IMR-90 (cell line): ENCODE data around the gene TPD52L2. TPM values are rescaled to one million over a fixed set of nuclear protein-coding genes. Genes with fewer than 3 reads are reported as not detected.

Source experiments
- ATAC-seq: fragments of 200-7000 bp; cut with Tn5 transposase; 2 replicates; pipeline ENCODE4 v1.9.1; 2020; ENCODE audit warnings: low read depth, mild to moderate bottlenecking, moderate library complexity
- BruUV-seq: library from RNA; stranded (reverse); fragments of 400-500 nt; replicated peaks from 2 replicates; lab custom pipeline; 2021; lab: Mats Ljungman, UMichigan
- CTCF ChIA-PET: fragments of 300-600 bp; formaldehyde crosslinking; extraction: SDS; loops from one replicate; lab custom pipeline; 2021; ENCODE audit warnings: antibody characterized with exemption; lab: Yijun Ruan, JAX
- POLR2A ChIA-PET: fragments of 300-600 bp; sonication (Branson Sonifier 250); formaldehyde crosslinking; loops from one replicate; lab custom pipeline; 2022; ENCODE audit warnings: antibody characterized with exemption; ENCODE audit not compliant: unreplicated experiment; lab: Charles Lee
- DNase-seq: peaks from one replicate; pipeline ENCODE4 v3.0.0; 2013
- H2AFZ ChIP-seq: replicated peaks from 2 replicates; pipeline ENCODE3; 2013; ENCODE audit warnings: low read length, mild to moderate bottlenecking; ENCODE audit not compliant: poor library complexity
- H2AK5ac ChIP-seq: 2 replicates; pipeline ENCODE4 v1.6.1; 2013; ENCODE audit warnings: low read depth, low read length, inconsistent platforms
- H2AK9ac ChIP-seq: replicated peaks from 2 replicates; pipeline ENCODE3; 2013; ENCODE audit warnings: mild to moderate bottlenecking, low read depth, low read length, moderate library complexity; ENCODE audit not compliant: poor library complexity
- H2BK120ac ChIP-seq: 2 replicates; pipeline ENCODE4 v1.6.1; 2013; ENCODE audit warnings: low read depth, low read length, inconsistent platforms
- H2BK15ac ChIP-seq: 3 replicates; pipeline ENCODE4 v1.6.1; 2013; ENCODE audit warnings: low read depth, low read length, inconsistent platforms
- H2BK20ac ChIP-seq: 2 replicates; pipeline ENCODE4 v1.6.1; 2013; ENCODE audit warnings: low read depth, mild to moderate bottlenecking, inconsistent platforms, low read length, moderate library complexity
- H2BK5ac ChIP-seq: 2 replicates; pipeline ENCODE4 v1.6.1; 2013; ENCODE audit warnings: mild to moderate bottlenecking, low read depth, low read length, inconsistent platforms; ENCODE audit not compliant: poor library complexity, severe bottlenecking
- H3K14ac ChIP-seq: replicated peaks from 2 replicates; pipeline ENCODE4 v1.6.1; 2013; ENCODE audit warnings: low read depth, low read length, inconsistent platforms
- H3K18ac ChIP-seq: 2 replicates; pipeline ENCODE4 v1.6.1; 2013; ENCODE audit warnings: low read depth, low read length, control low read depth
- H3K23ac ChIP-seq: 2 replicates; pipeline ENCODE4 v1.6.1; 2013; ENCODE audit warnings: low read depth, low read length, inconsistent platforms
- H3K27ac ChIP-seq: 2 replicates; pipeline ENCODE4 v1.5.1; 2013; ENCODE audit warnings: mild to moderate bottlenecking, control low read depth, low read length; ENCODE audit not compliant: insufficient read depth
- H3K27me3 ChIP-seq: 2 replicates; pipeline ENCODE4 v1.6.1; 2013; ENCODE audit warnings: low read length; ENCODE audit not compliant: control insufficient read depth, insufficient read depth
- H3K36me3 ChIP-seq: 2 replicates; pipeline ENCODE4 v1.6.1; 2013; ENCODE audit warnings: low read length, mixed read lengths; ENCODE audit not compliant: control insufficient read depth, insufficient read depth
- H3K4ac ChIP-seq: 2 replicates; pipeline ENCODE4 v1.6.1; 2013; ENCODE audit warnings: low read depth, low read length, inconsistent platforms
- H3K4me1 ChIP-seq: 2 replicates; pipeline ENCODE4 v1.6.1; 2013; ENCODE audit warnings: low read length, mixed read lengths; ENCODE audit not compliant: control insufficient read depth, insufficient read depth
- H3K4me2 ChIP-seq: 2 replicates; pipeline ENCODE4 v1.6.1; 2013; ENCODE audit warnings: low read depth, mild to moderate bottlenecking, control low read depth, low read length, moderate library complexity
- H3K4me3 ChIP-seq: 2 replicates; pipeline ENCODE4 v1.5.1; 2013; ENCODE audit warnings: low read depth, mild to moderate bottlenecking, control low read depth, low read length, moderate library complexity; ENCODE audit not compliant: insufficient read depth
- H3K56ac ChIP-seq: 2 replicates; pipeline ENCODE4 v1.6.1; 2013; ENCODE audit warnings: low read length, inconsistent platforms; ENCODE audit not compliant: insufficient read depth; ENCODE audit errors: extremely low read depth
- H3K79me1 ChIP-seq, 2 experiments: 2 replicates each; pipeline ENCODE4 v1.6.1; 2013; ENCODE audit warnings: low read length in 2 of 2, inconsistent platforms in 1 of 2, low read depth in 1 of 2
- H3K9ac ChIP-seq: 2 replicates; pipeline ENCODE4 v1.6.1; 2013; ENCODE audit warnings: low read depth, low read length, control low read depth
- H3K9me1 ChIP-seq: 2 replicates; pipeline ENCODE4 v1.6.1; 2013; ENCODE audit warnings: low read length, inconsistent platforms; ENCODE audit not compliant: insufficient read depth
- H3K9me3 ChIP-seq: 2 replicates; pipeline ENCODE4 v1.6.1; 2013; ENCODE audit warnings: low read length; ENCODE audit not compliant: control insufficient read depth, insufficient read depth
- H4K20me1 ChIP-seq: 2 replicates; pipeline ENCODE4 v1.6.1; 2013; ENCODE audit warnings: low read length, inconsistent platforms; ENCODE audit not compliant: insufficient read depth
- H4K5ac ChIP-seq: 2 replicates; pipeline ENCODE4 v1.6.1; 2013; ENCODE audit warnings: mild to moderate bottlenecking, low read depth, low read length, control low read depth
- H4K8ac ChIP-seq, 2 experiments: 2 replicates each; pipeline ENCODE4 v1.6.1; 2013; ENCODE audit warnings: low read depth in 2 of 2, low read length in 2 of 2, control low read depth in 1 of 2, inconsistent platforms in 1 of 2
- H4K91ac ChIP-seq: 2 replicates; pipeline ENCODE4 v1.6.1; 2013; ENCODE audit warnings: low read depth, low read length, inconsistent platforms; ENCODE audit not compliant: insufficient read depth
- BHLHE40 ChIP-seq: fragments of 150-350 bp; IDR thresholded peaks from 2 replicates; pipeline ENCODE4 v1.6.1; 2016; ENCODE audit warnings: mild to moderate bottlenecking, low read depth, low read length
- CEBPB ChIP-seq: IDR thresholded peaks from 2 replicates; pipeline ENCODE4 v1.6.1; 2012; ENCODE audit warnings: low read depth, low read length, improper control_type of control experiment
- CHD1 ChIP-seq: IDR thresholded peaks from 2 replicates; pipeline ENCODE4 v1.6.1; 2012; ENCODE audit warnings: low read depth, low read length, improper control_type of control experiment
- FOS ChIP-seq: fragments of 150-350 bp; IDR thresholded peaks from 2 replicates; pipeline ENCODE4 v1.6.1; 2016; ENCODE audit warnings: low read depth, low read length
- MAFK ChIP-seq: IDR thresholded peaks from 2 replicates; pipeline ENCODE4 v1.6.1; 2012; ENCODE audit warnings: low read depth, low read length, improper control_type of control experiment
- MAZ ChIP-seq: IDR thresholded peaks from 2 replicates; pipeline ENCODE4 v1.6.1; 2012; ENCODE audit warnings: low read depth, mild to moderate bottlenecking, low read length, improper control_type of control experiment, moderate library complexity, borderline replicate concordance
- MXI1 ChIP-seq: IDR thresholded peaks from 2 replicates; pipeline ENCODE4 v1.6.1; 2012; ENCODE audit warnings: low read depth, mild to moderate bottlenecking, low read length, moderate library complexity, borderline replicate concordance
- NFE2L2 ChIP-seq: fragments of 150-350 bp; IDR thresholded peaks from 2 replicates; pipeline ENCODE4 v1.6.1; 2016; ENCODE audit warnings: low read depth, mild to moderate bottlenecking, low read length
- POLR2A ChIP-seq: IDR thresholded peaks from 2 replicates; pipeline ENCODE4 v1.6.1; 2012; ENCODE audit warnings: mild to moderate bottlenecking, low read depth, low read length
- RAD21 ChIP-seq: IDR thresholded peaks from 2 replicates; pipeline ENCODE4 v1.6.1; 2012; ENCODE audit warnings: low read length, improper control_type of control experiment
- SMC3 ChIP-seq: fragments of 150-350 bp; IDR thresholded peaks from 2 replicates; pipeline ENCODE4 v1.6.1; 2016; ENCODE audit warnings: low read depth, mild to moderate bottlenecking, antibody characterized with exemption, low read length, moderate library complexity
- WGBS, 2 experiments: methylation state at CpG; one replicate each; pipeline versions ENCODE4 v1.1.5 to v1.1.7; 2013; ENCODE audit warnings: missing lambda C conversion rate in 2 of 2; ENCODE audit not compliant: insufficient read length in 1 of 2; ENCODE audit errors: extremely low coverage in 2 of 2; 5-methylcytosine and 5-hydroxymethylcytosine counted together
- dilution Hi-C: fragments of 300-500 bp; cut with HindIII; formaldehyde crosslinking; loops from one replicate; pipeline ENCODE4 v1.14.3; 2018; ENCODE audit warnings: low sequenced_read_pairs; ENCODE audit not compliant: unreplicated experiment
- in situ Hi-C: fragments of 300-500 bp; cut with MboI; formaldehyde crosslinking; loops from 3 replicates; pipeline ENCODE4 v1.14.3; 2019; ENCODE audit warnings: low sequenced_read_pairs, inconsistent platforms, mixed read lengths
- intact Hi-C: fragments of 100-400 bp; cut with micrococcal nuclease; formaldehyde crosslinking; loops from 2 replicates; pipeline ENCODE4 v1.10.0; 2022
- polyA plus RNA-seq, 3 experiments: library from polyadenylated mRNA; depleted of rRNA; stranded (reverse); fragments of >200 nt; gene quantifications; 2 replicates each; pipeline ENCODE4 v1.2.3, GENCODE V29; 2012; ENCODE audit warnings: low replicate concordance in 1 of 3
- total RNA-seq: library from RNA; depleted of rRNA; stranded (reverse); fragments of >200 nt; gene quantifications from 2 replicates; pipeline ENCODE4 v1.2.3, GENCODE V29; 2012
- TF ChIP-seq, protein P1 (sequence below): conservative IDR thresholded peaks from 2 replicates; pipeline ENCODE4 v1.5.1; 2012; ENCODE audit warnings: mild to moderate bottlenecking, low read depth, low read length, improper control_type of control experiment
- TF ChIP-seq, protein P2 (sequence below): fragments of 150-350 bp; IDR thresholded peaks from 2 replicates; pipeline ENCODE4 v1.6.1; 2016; ENCODE audit warnings: low read depth, mild to moderate bottlenecking, low read length, moderate library complexity, borderline replicate concordance
- TF ChIP-seq, protein P3 (sequence below): fragments of 150-350 bp; IDR thresholded peaks from 2 replicates; pipeline ENCODE4 v1.6.1; 2017; ENCODE audit warnings: mild to moderate bottlenecking, antibody characterized with exemption, low read length, low read depth

The TPD52L2 gene
- total and polyA plus RNA-seq, 2 of the 4 experiments (the other 2 are of a cell fraction): 113 to 189 TPM

DNA sequence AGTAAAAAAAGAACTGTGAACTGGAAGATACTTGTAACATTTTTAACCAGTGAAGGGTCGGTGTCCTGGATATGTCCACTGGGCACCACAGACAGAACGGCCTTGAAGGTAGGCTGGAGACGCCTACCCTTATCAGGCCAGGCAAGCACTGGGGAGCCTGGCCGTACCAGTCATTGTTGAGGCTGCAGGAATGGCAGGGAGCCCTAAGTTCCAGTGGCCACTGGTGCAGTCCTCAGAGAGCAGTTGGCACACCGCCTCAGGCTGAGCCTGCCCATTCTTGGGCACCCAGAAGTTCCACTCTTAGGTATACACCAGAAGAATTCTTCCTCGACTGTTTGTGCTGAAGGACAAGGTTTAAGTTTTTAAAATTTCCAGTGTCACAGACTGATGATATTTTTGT is 50.4 kb downstream of the TPD52L2 start:
- ChIA-PET CTCF (interaction anchor here (0.6 kb wide), 1 partner anchor 20 kb away, joined by 3 read pairs; no protein-coding TSS in a partner anchor), POLR2A (no interaction called here)
- no peak overlapping the region for H4K91ac ChIP-seq
- no peak overlapping the region for H4K5ac ChIP-seq
- no peak overlapping the region for H2BK120ac ChIP-seq
- no peak overlapping the region for H3K4me2 ChIP-seq
- H3K27ac ChIP-seq: no peak overlapping the region
- H4K20me1 ChIP-seq: peaks cover 69% of the 10 kb centered on the region
- H2BK15ac ChIP-seq: no peak overlapping the region
- H3K18ac ChIP-seq: no peak overlapping the region
- no peak overlapping the region for H2BK5ac ChIP-seq
- H3K9me1 ChIP-seq: no peaks in the 10 kb centered on the region
- H3K23ac ChIP-seq: no peak overlapping the region
- WGBS, 2 experiments: 90% methylated on average over 2 of the region's 6 CpGs; no CpG with 5 or more reads in 1 of the 2 experiments
- H2AK9ac ChIP-seq: no peak overlapping the region
- no peak overlapping the region for H3K4me3 ChIP-seq
- dilution Hi-C loops (no loop called here), intact Hi-C loops (no loop called here), in situ Hi-C loops (no loop called here)
- H3K56ac ChIP-seq: no peak overlapping the region
- no peak overlapping the region for H3K14ac ChIP-seq
- H3K9ac ChIP-seq: no peak overlapping the region
- H2AFZ ChIP-seq: no peak overlapping the region
- H3K27me3 ChIP-seq: no peaks in the 10 kb centered on the region
- H4K8ac ChIP-seq: no peak overlapping the region
- H3K79me1 ChIP-seq: peaks cover 17 to 60% of the 10 kb centered on the region in 2 experiments
- no peak overlapping the region for H2AK5ac ChIP-seq
- DNase-seq (no peak), ATAC-seq (no peak)
- no peak overlapping the region for H2BK20ac ChIP-seq
- peaks cover 4% of the 10 kb centered on the region; the same call in 1 of the 2 replicates for H3K4me1 ChIP-seq
- no peak overlapping the region for H3K4ac ChIP-seq
- TSS peak; percentile 21 for BruUV-seq
- TF ChIP-seq MAFK (no peak), MAZ (no peak), POLR2A (no peak), SMC3 (no peak), CHD1 (no peak), CEBPB (no peak), FOS (no peak), MXI1 (no peak), RAD21 (no peak), NFE2L2 (no peak), BHLHE40 (no peak)
- TF ChIP-seq, protein P1, sequence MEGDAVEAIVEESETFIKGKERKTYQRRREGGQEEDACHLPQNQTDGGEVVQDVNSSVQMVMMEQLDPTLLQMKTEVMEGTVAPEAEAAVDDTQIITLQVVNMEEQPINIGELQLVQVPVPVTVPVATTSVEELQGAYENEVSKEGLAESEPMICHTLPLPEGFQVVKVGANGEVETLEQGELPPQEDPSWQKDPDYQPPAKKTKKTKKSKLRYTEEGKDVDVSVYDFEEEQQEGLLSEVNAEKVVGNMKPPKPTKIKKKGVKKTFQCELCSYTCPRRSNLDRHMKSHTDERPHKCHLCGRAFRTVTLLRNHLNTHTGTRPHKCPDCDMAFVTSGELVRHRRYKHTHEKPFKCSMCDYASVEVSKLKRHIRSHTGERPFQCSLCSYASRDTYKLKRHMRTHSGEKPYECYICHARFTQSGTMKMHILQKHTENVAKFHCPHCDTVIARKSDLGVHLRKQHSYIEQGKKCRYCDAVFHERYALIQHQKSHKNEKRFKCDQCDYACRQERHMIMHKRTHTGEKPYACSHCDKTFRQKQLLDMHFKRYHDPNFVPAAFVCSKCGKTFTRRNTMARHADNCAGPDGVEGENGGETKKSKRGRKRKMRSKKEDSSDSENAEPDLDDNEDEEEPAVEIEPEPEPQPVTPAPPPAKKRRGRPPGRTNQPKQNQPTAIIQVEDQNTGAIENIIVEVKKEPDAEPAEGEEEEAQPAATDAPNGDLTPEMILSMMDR: no peak
- TF ChIP-seq, protein P2, sequence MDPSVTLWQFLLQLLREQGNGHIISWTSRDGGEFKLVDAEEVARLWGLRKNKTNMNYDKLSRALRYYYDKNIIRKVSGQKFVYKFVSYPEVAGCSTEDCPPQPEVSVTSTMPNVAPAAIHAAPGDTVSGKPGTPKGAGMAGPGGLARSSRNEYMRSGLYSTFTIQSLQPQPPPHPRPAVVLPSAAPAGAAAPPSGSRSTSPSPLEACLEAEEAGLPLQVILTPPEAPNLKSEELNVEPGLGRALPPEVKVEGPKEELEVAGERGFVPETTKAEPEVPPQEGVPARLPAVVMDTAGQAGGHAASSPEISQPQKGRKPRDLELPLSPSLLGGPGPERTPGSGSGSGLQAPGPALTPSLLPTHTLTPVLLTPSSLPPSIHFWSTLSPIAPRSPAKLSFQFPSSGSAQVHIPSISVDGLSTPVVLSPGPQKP: no peak
- TF ChIP-seq, protein P3, sequence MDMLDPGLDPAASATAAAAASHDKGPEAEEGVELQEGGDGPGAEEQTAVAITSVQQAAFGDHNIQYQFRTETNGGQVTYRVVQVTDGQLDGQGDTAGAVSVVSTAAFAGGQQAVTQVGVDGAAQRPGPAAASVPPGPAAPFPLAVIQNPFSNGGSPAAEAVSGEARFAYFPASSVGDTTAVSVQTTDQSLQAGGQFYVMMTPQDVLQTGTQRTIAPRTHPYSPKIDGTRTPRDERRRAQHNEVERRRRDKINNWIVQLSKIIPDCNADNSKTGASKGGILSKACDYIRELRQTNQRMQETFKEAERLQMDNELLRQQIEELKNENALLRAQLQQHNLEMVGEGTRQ: no peak
- 0 out of 2 replicates have a peak, but pooled peaks cover 2% of the 10 kb centered on the region for H3K9me3 ChIP-seq
- H3K36me3 ChIP-seq: peaks cover 9% of the 10 kb centered on the region
